Epidermal melanocyte (primary cell): ENCODE results near the gene ESPN.
"Not testable (repeated sequence)": the region's sequence is repeated elsewhere in the genome, so short reads cannot be mapped to it uniquely, and the experiment has no call there.

Experiments
- DNase-seq: peaks from one replicate; pipeline ENCODE4 v3.0.0; 2011; ENCODE audit warnings: low spot score; ENCODE audit not compliant: insufficient read length

ESPN gene

GRCh38 chr1:6447016-6447817, 22.6 kb downstream of the ESPN start:
- no peak for DNase-seq

- no peak for DNase-seq
These were observed 23.5 kb downstream of the ESPN start for GRCh38 chr1:6447818-6448748.

GRCh38 chr1:6448749-6449631, 24.4 kb downstream of the ESPN start:
- DNase-seq, result no peak

GRCh38 chr1:6450005-6450450, 25.5 kb downstream of the ESPN start:
- no peak for DNase-seq

GRCh38 chr1:6450486-6450885, 25.9 kb downstream of the ESPN start:
- not testable (repeated sequence) for DNase-seq

GRCh38 chr1:6450943-6451373, 26.4 kb downstream of the ESPN start:
- DNase-seq, result no peak

GRCh38 chr1:6453895-6454855, 29.6 kb downstream of the ESPN start:
- DNase-seq, result not testable (repeated sequence)

- no peak for DNase-seq
These were observed 30.5 kb downstream of the ESPN start for GRCh38 chr1:6454856-6455751.

- not testable (repeated sequence) for DNase-seq
These were observed 31.4 kb downstream of the ESPN start for GRCh38 chr1:6455752-6456520.

GRCh38 chr1:6456800-6457466, 32.4 kb downstream of the ESPN start:
- DNase-seq, result no peak

- DNase-seq, result no peak
These were observed 35.3 kb downstream of the ESPN start for GRCh38 chr1:6459850-6460265.

- no peak for DNase-seq
These were observed 35.9 kb downstream of the ESPN start for GRCh38 chr1:6460301-6461050.

- DNase-seq, result no peak
These were observed 36.5 kb downstream of the ESPN start for GRCh38 chr1:6461051-6461530.

- no peak for DNase-seq
These were observed 37.2 kb downstream of the ESPN start for GRCh38 chr1:6461538-6462411.

GRCh38 chr1:6462412-6463119, 38.0 kb downstream of the ESPN start:
- DNase-seq, result no peak
